ENCODE measurements around the gene SMIM24. TPM values are rescaled to one million over a fixed set of nuclear protein-coding genes. Genes with fewer than 3 reads are reported as not detected.

The SMIM24 gene
- total and polyA plus RNA-seq, 10 of the 15 experiments (the other 5 are each of a cell fraction or from before 2014, with no cell fraction given) = 0.14 to 0.44 (median 0.23) TPM; not detected in 4

GRCh38 chr19:3518255-3518654 is 37.9 kb upstream of the SMIM24 start (continued):
- TF ChIP-seq, protein P1, sequence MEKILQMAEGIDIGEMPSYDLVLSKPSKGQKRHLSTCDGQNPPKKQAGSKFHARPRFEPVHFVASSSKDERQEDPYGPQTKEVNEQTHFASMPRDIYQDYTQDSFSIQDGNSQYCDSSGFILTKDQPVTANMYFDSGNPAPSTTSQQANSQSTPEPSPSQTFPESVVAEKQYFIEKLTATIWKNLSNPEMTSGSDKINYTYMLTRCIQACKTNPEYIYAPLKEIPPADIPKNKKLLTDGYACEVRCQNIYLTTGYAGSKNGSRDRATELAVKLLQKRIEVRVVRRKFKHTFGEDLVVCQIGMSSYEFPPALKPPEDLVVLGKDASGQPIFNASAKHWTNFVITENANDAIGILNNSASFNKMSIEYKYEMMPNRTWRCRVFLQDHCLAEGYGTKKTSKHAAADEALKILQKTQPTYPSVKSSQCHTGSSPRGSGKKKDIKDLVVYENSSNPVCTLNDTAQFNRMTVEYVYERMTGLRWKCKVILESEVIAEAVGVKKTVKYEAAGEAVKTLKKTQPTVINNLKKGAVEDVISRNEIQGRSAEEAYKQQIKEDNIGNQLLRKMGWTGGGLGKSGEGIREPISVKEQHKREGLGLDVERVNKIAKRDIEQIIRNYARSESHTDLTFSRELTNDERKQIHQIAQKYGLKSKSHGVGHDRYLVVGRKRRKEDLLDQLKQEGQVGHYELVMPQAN (conservative IDR thresholded peaks at IDR 0.05) = no peak
- TF ChIP-seq E2F8 (IDR thresholded peaks at IDR 0.05; ENCODE audit: low read depth, partially characterized antibody) (no peak), RAD21 (IDR thresholded peaks at IDR 0.05; ENCODE audit: insufficient read depth, low read depth, low read length) (no peak), JUND (IDR thresholded peaks at IDR 0.05; ENCODE audit: low read depth, low read length) (no peak), MYB (IDR thresholded peaks at IDR 0.05; ENCODE audit: borderline replicate concordance, low read depth, low read length) (no peak)
- TF ChIP-seq, protein P2, sequence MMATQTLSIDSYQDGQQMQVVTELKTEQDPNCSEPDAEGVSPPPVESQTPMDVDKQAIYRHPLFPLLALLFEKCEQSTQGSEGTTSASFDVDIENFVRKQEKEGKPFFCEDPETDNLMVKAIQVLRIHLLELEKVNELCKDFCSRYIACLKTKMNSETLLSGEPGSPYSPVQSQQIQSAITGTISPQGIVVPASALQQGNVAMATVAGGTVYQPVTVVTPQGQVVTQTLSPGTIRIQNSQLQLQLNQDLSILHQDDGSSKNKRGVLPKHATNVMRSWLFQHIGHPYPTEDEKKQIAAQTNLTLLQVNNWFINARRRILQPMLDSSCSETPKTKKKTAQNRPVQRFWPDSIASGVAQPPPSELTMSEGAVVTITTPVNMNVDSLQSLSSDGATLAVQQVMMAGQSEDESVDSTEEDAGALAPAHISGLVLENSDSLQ (IDR thresholded peaks at IDR 0.05) = no peak
- TF ChIP-seq, protein P3, sequence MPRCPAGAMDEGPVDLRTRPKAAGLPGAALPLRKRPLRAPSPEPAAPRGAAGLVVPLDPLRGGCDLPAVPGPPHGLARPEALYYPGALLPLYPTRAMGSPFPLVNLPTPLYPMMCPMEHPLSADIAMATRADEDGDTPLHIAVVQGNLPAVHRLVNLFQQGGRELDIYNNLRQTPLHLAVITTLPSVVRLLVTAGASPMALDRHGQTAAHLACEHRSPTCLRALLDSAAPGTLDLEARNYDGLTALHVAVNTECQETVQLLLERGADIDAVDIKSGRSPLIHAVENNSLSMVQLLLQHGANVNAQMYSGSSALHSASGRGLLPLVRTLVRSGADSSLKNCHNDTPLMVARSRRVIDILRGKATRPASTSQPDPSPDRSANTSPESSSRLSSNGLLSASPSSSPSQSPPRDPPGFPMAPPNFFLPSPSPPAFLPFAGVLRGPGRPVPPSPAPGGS (IDR thresholded peaks at IDR 0.05; ENCODE audit: borderline replicate concordance, insufficient read depth, low read depth, low read length, poor library complexity, severe bottlenecking) = no peak
